NCI-H1048 (cell line): ENCODE data around the gene CYBRD1.

Experiments used
- DNase-seq: peaks from one replicate; lab custom pipeline; 2025; lab: John Stamatoyannopoulos, UW

CYBRD1 gene

DNA sequence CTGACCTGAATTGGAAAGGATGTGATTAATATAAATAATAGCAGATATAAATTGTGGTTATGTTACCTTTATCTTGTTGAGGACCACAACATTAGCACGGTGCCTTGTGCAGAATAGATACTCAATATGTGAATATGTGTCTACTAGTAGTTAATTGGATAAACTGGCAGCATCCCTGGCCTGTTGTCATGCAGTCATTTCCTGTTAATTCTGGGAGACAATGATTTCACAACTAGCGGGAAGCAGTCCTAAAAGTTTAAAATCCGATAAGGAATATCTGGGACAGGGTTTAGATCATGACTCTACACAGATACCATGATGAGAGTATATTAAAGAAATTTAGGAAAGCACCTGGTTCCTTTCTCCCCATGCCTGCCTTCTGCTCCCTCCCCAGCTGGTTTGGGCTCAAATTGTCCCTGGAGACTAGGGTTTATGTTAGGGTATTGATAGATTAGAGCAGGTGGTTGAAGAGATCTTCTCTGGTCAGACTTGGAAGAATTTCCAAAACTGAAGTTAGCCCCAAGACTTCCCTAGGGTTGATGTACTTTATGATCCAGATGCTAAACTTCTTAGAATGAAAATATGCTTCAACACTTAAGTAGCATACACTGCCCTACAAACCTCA lies 32.8 kb downstream of the CYBRD1 start:
- DNase-seq: no peak

DNA sequence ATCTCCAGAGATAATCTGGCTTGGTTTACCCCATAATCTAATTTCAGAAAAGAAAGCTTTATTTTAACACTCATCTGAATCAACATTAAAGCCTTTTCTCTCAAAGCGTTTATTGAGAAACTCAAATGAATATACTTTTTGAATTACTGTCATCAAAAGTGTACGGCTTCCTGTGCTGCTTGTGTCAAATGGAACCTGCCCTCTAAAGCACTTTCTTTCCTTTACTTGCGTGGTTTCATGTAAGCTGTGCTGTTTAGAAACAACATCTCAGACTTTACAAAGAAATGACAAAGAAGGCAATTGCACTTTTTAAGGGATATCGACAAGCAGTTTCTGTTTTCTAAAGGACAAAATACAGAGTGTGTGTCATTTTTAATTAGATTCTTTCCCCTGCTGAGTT lies 35.1 kb downstream of the CYBRD1 start:
- DNase-seq: no peak

DNA sequence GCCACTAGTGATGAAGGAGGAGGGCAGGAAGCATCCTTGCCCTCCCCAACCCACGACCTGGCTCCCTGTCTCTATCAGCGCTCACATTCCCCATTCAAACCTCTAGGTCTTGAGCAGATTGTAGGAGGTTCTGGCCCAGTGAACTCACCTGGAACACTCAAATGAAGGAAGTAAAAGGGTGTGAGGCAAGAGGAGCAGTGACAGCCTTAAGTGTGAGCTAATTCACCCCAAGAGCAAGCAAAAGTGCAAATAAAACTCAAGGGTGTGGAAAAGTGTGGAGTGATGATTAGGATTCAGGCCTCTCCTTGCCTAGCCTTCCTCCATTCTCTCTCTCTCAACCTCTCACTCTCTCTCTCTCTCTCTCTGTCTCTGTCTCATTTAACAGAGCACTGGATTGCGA lies 41.0 kb downstream of the CYBRD1 start:
- no peak for DNase-seq

DNA sequence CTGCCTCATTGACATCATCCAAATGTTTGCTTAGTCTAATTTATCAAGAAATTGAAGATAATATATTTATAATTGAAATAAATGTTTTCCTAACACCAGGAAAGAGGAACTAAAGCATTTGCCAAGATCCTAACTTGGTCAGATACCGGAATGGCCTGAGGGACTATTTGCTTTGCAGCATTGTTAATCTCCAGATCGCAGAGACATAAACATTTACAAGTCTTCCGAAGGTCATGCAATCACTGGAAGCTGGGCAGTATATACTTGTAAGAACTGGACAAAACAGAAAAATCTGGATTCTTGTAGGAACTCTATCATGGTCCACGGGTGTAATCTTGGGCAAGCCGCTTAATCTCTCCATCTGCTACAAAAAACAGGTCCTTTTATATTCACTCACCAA lies 42.2 kb downstream of the CYBRD1 start:
- DNase-seq: no peak

DNA sequence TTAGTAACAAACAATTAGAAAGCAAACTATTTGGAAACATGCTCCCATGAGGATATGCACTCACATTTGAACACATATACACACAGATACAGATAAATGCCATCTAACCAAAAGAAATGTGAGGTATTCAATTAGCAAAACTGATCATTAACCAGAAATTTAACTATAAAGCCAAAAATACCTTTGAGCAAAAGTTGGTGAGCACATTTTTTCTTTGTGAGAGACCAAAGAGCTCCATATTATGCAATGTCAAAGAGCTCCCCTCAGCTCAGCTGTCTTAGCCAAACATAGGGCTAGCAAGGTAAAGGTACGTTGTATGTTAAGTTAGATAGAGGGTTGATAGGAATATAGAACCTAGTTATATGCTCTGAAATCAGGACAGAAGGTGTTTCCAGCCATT lies 43.8 kb downstream of the CYBRD1 start:
- no peak for DNase-seq

DNA sequence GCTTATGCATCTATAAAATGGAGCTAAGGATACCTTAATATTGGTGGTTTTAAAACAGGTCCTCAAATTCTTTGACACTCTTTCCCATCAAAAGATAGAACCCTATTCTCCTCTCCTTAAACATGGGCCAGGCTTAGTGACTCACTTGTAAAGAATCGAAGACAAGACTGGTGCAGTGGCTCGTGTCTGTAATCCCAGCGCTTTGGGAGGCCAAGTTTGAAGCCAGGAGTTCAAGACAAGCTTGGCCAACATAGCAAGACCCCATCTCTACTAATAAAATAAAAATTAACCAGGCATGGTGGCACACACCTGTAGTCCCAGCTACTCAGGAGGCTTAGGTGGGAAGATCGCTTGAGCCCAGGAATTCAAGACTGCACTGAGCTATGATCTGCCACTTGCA lies 44.5 kb downstream of the CYBRD1 start:
- no peak for DNase-seq

DNA sequence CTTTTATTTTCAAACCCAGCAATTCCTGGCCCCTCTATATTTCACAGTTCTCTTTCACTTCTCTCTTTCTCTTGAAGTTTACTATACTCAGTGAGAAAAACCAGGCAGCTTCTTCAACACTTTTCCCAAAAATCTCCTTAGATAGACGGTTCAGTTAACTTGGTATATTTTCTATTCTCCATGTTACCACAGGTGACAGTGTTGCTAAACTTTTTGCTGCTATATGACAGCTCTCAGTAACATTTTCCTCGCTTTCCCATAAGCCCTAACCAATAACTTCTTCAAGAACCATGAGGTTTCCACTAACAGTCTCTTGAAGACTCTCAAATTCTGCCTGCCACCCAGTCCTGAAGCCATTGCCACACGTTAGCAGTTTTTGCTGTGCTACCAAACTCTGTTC lies 45.8 kb downstream of the CYBRD1 start:
- no peak for DNase-seq

DNA sequence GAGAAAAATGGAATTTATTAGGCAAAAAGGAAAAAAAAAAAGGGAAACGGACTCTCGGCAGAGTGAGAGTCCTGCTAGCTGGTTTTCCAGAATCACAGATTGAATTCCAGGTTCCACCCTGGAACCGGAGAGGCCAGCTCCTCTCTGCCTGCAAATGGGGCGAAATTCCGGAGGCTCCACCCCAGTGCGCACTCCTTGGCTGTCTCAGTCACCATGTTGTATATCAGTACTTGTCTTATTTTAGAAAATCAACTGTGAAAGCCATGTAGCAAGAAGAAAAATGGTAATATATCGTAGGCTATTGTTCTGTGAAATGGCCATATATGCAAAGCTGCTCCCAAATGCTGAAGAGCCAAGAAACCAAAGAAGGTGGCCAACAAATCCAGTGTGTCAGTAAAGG lies 49.4 kb downstream of the CYBRD1 start:
- DNase-seq: no peak

DNA sequence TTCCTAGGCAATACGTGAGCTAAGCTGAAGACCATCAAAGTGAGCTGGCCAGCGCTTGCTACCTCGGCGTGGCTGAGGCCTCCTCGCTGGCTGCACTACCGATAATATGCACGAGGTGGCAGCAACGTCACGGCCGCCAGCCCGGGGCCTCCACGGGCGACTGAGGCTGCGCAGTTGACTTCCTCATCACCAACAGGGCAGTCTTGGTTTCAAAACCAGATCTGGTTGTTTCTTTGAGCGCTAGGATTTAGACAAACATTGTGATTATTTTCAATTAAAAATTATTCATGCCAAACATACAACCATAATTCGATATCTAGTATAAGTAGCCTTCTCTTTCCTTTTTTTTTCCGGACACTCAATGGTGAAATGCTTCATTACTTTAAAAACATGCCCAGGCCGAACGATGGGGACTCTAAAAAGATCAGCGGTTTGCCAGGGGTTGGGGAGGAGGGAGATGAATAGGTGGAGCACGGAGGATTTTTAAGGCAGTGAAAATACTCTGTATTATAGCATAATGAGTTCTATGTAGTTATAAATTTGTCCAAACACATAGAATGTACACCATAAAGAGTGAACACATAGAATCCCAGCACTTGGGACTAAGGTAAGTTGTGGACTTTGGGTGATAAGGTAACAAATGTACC lies 52.0 kb downstream of the CYBRD1 start:
- DNase-seq: peak; percentile 42

DNA sequence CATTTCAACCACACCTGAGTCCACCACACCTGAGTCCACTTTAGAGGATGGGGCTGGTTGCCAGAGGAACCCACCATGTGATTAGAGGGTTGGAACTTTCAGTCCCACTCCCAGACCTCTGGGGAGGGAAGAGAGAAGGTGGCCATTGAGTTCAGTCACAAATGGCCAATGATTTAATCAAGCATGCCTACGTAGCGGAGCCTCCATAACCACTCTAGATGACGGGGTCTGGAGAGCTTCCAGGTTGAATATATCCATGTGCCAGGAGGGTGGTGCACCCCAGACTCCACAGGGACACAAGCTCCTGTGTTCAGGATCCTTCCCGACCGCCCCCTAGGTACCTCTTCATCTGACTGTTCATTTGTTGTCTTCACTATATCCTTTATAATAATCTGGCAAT lies 53.3 kb downstream of the CYBRD1 start:
- no peak for DNase-seq

DNA sequence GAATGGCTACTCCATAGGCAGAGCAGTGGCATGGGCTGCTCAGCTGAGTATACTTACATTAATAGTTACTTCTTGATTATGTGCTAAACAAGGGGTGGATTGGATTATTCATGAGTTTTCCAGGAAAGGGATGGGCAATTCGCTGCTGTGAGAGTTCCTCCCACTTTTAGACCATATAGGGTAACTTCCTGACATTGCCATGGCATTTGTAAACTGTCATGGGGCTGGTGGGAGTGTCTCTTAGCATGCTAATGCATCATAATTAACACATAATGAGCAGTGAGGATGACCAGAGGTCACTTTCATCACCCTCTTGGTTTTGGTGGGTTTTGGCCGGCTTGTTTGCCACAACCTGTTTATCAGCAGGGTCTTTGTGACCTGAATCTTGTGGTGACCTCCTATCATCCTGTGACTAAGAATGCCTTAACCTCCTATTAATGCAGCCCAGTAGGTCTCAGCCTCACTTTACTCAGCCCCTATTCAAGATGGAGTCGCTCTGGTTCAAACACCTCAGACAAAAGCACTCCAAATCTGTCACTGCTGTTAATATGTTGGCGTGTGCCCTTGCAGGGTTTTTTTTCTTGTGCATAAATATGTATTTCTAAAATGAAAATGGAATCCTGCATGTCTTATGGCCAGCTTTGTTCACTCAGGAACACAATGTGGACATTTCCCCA lies 56.0 kb downstream of the CYBRD1 start:
- DNase-seq: no peak

DNA sequence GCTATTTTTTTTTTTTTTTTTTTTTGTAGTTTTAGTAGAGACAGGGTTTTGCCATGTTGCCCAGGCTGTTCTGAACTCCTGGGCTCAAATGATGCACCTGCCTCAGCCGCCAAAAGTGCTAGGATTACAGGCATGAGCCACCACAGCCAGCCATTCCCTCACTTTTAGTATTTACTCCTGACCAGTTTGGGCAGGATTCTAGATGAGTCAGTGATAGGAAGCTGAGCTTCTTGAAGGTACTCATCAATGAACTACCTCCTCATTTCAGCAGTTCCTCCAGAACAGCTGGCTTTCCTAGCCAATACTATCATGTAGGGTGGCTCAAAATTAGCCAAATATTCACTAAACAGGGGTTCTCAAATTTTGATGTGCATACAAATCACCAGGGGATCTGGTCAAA lies 57.2 kb downstream of the CYBRD1 start:
- no peak for DNase-seq

DNA sequence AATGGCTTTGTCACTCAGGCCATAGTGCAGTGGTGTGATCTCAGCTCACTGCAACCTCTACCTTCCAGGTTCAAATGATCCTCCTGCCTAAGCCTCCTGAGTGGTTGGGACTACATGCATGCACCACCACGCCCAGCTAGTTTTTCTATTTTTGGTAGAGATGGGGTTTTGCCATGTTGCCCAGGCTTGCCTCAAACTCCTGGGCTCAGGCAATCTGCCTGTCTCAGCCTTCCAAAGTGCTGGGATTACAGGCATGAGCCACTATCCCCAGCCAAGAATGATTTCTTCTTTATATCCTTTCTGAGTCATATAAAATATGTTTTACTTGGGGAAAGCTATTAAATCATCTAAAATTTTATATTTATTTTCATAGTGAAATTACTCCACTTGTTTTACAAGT lies 61.3 kb downstream of the CYBRD1 start:
- no peak for DNase-seq

DNA sequence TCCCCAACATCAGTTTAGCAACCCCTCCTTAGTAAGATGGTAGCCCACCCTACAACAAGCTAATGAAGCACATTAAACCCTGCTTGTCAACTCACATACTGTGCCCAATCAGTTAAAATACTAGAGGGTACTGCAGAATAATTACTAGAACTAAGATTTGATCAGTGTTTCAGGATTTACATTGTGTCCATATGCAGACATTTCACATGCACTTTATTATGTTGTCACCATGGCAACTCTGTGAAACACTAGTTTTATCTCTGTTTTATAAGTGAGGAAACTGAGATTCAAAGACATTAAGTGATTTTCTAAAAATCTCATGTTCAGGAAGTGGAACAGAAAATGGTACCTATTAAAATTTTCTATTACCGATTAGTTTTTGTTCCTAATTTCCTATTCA lies 61.7 kb downstream of the CYBRD1 start:
- DNase-seq: no peak

DNA sequence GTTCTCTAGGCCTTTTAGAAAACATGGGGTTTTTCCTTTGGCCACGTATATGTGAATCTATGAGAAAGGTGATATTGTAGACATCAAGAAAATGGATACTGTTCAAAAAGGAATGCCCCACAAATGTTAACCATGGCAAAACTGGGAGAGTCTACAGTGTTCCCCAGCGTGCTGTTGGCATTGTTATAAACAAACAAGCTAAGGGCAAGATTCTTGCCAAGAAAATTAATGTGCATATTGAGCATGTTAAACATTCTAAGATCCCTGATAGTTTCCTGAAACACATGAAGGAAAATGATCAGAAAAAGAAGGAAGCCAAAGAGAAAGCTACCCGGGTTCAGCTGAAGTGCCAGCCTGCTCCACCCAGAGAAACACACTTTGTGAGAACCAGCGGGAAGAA lies 64.9 kb downstream of the CYBRD1 start:
- no peak for DNase-seq

DNA sequence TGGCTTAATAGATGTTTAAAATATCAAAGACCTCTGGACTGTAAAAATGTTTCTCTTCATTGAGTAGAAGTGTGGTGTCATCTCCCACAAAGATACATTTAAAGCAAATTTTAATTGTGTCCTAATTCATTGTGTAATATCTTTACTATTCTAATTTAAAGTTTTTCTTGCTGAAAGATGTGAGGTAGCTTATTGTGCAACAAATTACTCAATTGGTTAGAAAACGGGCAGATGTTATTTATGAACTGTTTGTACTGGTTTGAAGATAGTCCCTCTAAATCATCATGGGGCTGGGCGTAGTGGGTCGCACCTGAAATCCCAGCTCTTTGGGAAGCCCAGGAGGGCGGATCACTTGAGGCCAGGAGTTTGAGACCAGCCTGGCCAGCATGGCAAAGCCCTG lies 65.3 kb downstream of the CYBRD1 start:
- DNase-seq: no peak

DNA sequence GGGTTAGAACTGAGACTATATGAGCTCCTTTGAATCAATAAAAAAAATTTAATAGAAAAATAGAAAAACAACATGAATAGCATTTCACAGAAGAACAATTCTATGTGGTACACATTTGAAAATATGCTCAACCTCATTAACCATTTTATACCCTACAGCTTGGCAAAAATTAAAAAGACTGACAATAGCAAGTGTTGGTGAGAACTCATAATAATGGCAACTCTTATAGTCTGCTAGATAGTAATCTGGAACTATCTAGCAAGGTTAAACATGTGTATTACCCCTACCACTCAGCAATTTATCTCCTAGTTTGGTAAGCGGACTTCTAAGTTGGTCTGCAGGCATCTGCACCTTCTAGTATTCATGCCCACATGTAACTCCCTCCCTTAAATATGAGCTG lies 67.8 kb downstream of the CYBRD1 start:
- DNase-seq: no peak

DNA sequence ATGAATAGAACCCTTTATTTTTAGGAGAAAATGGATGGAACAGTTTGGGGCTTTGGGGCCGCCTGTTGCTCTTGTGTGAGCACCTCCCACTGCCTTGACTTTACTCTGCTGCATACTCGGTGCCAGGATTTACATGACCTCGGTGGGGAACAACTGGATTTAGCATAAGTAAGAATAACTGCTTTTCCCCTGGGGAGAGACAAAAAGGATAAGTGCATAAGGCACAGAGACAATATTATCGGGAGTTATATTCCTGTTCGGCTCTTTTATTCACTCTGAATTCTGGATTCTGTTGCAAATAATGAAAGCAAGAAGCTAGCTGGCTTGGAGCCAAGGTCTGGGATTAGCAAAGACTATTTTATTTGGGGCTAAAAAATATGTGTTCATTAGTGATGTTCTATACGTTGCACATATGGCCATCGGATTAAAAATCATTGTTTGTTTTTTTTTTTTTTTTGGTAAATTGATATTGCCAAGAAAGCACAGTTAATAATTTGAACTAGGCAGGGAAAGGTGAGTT lies 69.8 kb downstream of the CYBRD1 start:
- no peak for DNase-seq

DNA sequence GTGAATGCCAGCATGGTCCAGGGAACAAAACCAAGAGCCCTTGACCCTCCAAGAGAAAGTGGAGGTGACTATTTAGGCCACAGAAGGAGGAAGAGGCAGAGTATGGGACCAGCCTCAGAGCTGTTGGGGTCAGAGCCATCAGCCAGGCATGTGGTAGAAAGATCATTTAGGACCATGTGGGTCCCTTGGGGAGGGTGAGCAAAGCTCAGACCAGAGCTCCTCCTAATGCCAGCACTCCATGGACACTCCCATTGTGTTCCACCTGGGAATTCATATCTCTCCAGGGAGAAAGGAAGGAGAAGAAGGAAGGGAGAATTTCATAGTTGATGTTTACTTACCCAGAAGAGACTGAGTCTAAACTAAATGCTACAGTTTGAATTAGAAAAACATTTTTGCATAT lies 73.2 kb downstream of the CYBRD1 start:
- no peak for DNase-seq

DNA sequence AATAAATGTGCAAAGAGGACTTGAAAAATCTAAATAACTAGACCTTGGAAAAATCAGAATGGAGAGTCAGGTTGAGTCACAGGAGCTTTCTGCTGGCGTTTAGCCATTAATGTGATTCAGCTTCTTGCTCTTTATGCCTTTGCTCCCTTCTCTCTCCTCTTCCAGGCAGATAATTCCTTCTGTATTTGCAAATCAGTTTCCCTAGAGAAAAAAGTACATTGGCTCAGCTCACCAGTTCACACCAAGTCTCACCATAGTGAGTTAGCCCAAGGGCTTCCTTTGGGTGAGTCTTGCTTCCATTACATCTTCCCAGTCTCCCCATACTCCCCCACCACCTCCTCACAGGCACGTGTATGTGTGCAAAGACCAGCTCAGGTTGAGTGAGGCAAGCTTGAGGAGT lies 73.6 kb downstream of the CYBRD1 start:
- DNase-seq: no peak

DNA sequence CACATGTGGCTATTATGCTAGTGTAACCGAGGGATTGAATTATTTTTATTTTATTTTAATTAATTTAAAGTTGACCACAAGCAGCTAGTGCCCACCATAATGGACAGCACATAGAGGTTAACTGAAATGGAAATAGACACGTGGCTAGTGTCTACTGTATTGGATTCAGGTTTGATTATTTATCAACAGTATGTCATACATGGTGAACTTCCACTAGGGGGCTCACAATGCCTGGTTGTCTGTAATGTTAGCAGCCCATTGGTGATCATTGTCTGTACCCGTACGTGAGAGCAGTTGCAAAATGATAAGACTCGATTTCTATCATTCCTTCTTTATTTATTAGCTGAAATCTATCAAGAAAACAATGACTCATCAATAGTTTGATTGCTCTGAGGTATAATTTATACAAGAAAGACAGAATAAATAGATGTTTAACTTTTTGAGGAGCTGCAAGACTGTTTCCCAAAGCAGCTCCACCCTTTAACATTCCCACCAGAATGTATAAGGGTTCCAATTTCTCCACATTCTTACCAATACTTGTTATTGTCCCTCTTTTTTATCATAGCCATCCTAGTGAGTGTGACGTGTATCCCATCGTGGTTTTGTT lies 76.5 kb downstream of the CYBRD1 start:
- DNase-seq: peak; percentile 55

DNA sequence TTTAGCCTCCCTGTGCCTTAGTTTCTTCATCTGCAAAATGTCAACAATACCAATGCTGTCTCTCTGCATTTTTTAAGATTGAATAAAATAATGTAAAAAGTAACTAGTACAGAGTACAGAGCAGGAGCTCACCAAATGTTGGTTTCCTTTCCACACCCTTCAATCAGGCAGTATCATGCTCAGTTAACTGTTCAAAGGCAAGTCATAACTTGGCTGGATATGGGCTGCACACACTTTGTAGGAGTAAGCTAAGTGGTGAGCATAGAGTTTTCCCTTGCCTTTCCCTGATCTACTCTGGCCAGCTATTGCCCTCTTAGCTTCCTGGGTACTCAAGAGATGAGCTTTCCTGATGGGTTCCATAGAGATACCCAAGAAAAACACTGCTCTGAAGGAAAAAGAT lies 77.9 kb downstream of the CYBRD1 start:
- no peak for DNase-seq

DNA sequence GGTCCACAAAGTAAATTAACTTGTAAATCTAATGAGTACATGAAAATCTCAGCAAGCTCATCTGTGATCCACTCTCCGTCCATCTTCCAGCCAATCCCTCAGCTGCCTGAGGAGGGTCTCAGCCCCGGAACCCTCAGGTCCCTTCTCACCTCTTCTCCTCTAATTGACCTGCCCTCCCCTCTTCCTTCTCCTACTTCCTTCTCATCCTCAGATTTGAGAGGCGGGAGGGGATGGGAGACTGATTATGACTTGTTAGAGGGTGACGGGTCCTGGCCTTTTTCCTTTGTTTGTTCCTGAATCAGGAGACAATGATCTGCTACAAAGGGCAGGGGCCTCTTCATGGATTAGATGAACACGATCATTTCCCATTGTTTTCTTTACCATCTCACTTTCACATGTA lies 80.1 kb downstream of the CYBRD1 start:
- no peak for DNase-seq
